IPS DF 4.7 (cell line): ENCODE results near the gene ABCA2.

Experiments
- DNase-seq: peaks from one replicate; pipeline ENCODE4 v3.0.0-alpha.2; 2013; ENCODE audit warnings: low spot score; ENCODE audit errors: extremely low read depth

The ABCA2 gene

GRCh38 chr9:137000177-137000930 lies 27.7 kb downstream of the ABCA2 start:
- no peak for DNase-seq

GRCh38 chr9:136997830-136998234 lies 30.2 kb downstream of the ABCA2 start:
- no peak for DNase-seq

- no peak for DNase-seq
Measured at GRCh38 chr9:136997371-136997770, 30.7 kb downstream of the ABCA2 start.

- no peak for DNase-seq
Measured at GRCh38 chr9:136996361-136997292, 31.4 kb downstream of the ABCA2 start, which contains the start of gene CLIC3. Gene CLIC3 (minus strand): TSS chr9:136996568. CDS start chr9:136996543, 25 bp downstream.

- DNase-seq = no peak
Measured at GRCh38 chr9:136995772-136996311, 32.2 kb downstream of the ABCA2 start.

- DNase-seq = no peak
Measured at GRCh38 chr9:136995362-136995761, 32.7 kb downstream of the ABCA2 start.

GRCh38 chr9:136994888-136995230 lies 33.2 kb downstream of the ABCA2 start:
- DNase-seq = no peak

GRCh38 chr9:136994180-136994887 lies 33.7 kb downstream of the ABCA2 start:
- DNase-seq = no peak

- DNase-seq = no peak
Measured at GRCh38 chr9:136992819-136993369, 35.1 kb downstream of the ABCA2 start.

GRCh38 chr9:136991993-136992818 lies 35.8 kb downstream of the ABCA2 start, which contains the start of gene PAXX:
Gene PAXX (plus strand): TSS chr9:136992422. CDS start chr9:136992444, 22 bp downstream.
- no peak for DNase-seq

GRCh38 chr9:136990242-136990911 lies 37.7 kb downstream of the ABCA2 start:
- DNase-seq = no peak

GRCh38 chr9:136988872-136989271 lies 39.2 kb downstream of the ABCA2 start:
- DNase-seq = no peak

GRCh38 chr9:136985853-136986252 lies 42.2 kb downstream of the ABCA2 start:
- DNase-seq = no peak

- no peak for DNase-seq
Measured at GRCh38 chr9:136985027-136985602, 42.9 kb downstream of the ABCA2 start.

GRCh38 chr9:136984464-136985026 lies 43.5 kb downstream of the ABCA2 start:
- DNase-seq = no peak

- DNase-seq = no peak
Measured at GRCh38 chr9:136983656-136984314, 44.3 kb downstream of the ABCA2 start.

GRCh38 chr9:136983167-136983566 lies 44.9 kb downstream of the ABCA2 start:
- DNase-seq = no peak
